ENCODE results near the gene ROR1.

Gene ROR1

GRCh38 chr1:63888984-63889383 is 115.2 kb downstream of the ROR1 start:
- no peak for DNase-seq

GRCh38 chr1:63890468-63890867 is 116.7 kb downstream of the ROR1 start:
- DNase-seq, result no peak

GRCh38 chr1:63891060-63891690 is 117.4 kb downstream of the ROR1 start:
- no peak for DNase-seq

GRCh38 chr1:63892632-63893395 is 119.0 kb downstream of the ROR1 start:
- DNase-seq, result no peak

- no peak for DNase-seq
These were observed 120.2 kb downstream of the ROR1 start for GRCh38 chr1:63893976-63894375.

- no peak for DNase-seq
These were observed 120.9 kb downstream of the ROR1 start for GRCh38 chr1:63894627-63895265.

GRCh38 chr1:63896755-63897154 is 122.9 kb downstream of the ROR1 start:
- DNase-seq, result no peak

GRCh38 chr1:63898428-63899196 is 124.8 kb downstream of the ROR1 start:
- DNase-seq, result no peak

- no peak for DNase-seq
These were observed 127.3 kb downstream of the ROR1 start for GRCh38 chr1:63901094-63901493.

- no peak for DNase-seq
These were observed 129.2 kb downstream of the ROR1 start for GRCh38 chr1:63902844-63903589.

- no peak for DNase-seq
These were observed 130.3 kb downstream of the ROR1 start for GRCh38 chr1:63903947-63904610.

GRCh38 chr1:63904826-63905225 is 131.0 kb downstream of the ROR1 start:
- DNase-seq, result no peak

- no peak for DNase-seq
These were observed 132.4 kb downstream of the ROR1 start for GRCh38 chr1:63906047-63906704.

GRCh38 chr1:63907051-63907450 is 133.2 kb downstream of the ROR1 start:
- no peak for DNase-seq

GRCh38 chr1:63908016-63908415 is 134.2 kb downstream of the ROR1 start:
- no peak for DNase-seq

- DNase-seq, result no peak
These were observed 135.7 kb downstream of the ROR1 start for GRCh38 chr1:63909526-63909925.

GRCh38 chr1:63911049-63911448 is 137.2 kb downstream of the ROR1 start:
- DNase-seq, result no peak

GRCh38 chr1:63912643-63913042 is 138.8 kb downstream of the ROR1 start:
- no peak for DNase-seq

GRCh38 chr1:63913533-63913932 is 139.7 kb downstream of the ROR1 start:
- no peak for DNase-seq

GRCh38 chr1:63914241-63914640 is 140.4 kb downstream of the ROR1 start:
- DNase-seq, result no peak

GRCh38 chr1:63914706-63915105 is 140.9 kb downstream of the ROR1 start:
- no peak for DNase-seq

All from CD4-positive, alpha-beta T cell treated with Interleukin-6 for 4 hours (primary cell).